ENCODE data around the gene NUDT15.

NUDT15 gene

DNA sequence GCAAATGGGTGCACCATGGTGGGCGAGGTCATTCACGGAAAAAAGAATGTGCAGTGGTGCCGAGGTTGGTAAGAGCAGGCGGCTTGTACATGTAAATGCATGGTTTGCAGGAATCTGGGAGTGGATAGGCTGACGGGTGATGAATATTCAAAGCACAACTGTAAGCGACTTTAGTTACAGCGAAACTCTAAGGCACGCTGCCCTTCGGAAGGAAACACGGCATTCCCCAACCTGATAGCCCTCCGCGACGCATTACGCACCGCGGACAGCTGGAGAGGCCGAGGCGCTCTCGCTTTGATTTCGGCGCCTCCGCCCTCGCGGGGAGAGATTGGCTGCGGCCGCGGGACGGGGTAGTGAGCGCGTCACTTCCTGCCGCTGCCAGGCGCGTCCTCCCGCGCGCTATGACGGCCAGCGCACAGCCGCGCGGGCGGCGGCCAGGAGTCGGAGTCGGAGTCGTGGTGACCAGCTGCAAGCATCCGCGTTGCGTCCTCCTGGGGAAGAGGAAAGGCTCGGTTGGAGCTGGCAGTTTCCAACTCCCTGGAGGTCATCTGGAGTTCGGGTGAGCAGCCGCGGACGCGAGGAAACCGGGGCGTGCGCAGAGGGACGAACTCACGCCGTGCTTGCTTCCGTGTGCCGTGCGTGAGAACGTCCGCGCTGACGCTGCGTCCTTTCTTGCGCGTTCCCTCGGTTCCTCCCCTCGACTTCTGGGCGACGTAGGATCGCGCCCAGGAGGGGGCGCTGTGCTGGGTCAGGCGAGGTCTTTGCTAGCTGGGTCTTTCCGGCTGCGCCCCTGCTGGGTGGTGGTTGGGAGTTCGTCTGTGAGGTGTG, at the start of gene NUDT15:
Gene NUDT15 (plus strand): TSS at position 381 of the 828 bp plus-strand sequence. CDS start 21 bp downstream, at position 402.
- TF ChIP-seq, protein P1, sequence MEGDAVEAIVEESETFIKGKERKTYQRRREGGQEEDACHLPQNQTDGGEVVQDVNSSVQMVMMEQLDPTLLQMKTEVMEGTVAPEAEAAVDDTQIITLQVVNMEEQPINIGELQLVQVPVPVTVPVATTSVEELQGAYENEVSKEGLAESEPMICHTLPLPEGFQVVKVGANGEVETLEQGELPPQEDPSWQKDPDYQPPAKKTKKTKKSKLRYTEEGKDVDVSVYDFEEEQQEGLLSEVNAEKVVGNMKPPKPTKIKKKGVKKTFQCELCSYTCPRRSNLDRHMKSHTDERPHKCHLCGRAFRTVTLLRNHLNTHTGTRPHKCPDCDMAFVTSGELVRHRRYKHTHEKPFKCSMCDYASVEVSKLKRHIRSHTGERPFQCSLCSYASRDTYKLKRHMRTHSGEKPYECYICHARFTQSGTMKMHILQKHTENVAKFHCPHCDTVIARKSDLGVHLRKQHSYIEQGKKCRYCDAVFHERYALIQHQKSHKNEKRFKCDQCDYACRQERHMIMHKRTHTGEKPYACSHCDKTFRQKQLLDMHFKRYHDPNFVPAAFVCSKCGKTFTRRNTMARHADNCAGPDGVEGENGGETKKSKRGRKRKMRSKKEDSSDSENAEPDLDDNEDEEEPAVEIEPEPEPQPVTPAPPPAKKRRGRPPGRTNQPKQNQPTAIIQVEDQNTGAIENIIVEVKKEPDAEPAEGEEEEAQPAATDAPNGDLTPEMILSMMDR (IDR thresholded peaks at IDR 0.05; ENCODE audit: borderline replicate concordance, insufficient read depth, low read depth, low read length): peak; percentile 98
- peak within 1 kb of the TSS; percentile 97 for H3K4me3 ChIP-seq (ENCODE audit: low read depth, low read length)

DNA sequence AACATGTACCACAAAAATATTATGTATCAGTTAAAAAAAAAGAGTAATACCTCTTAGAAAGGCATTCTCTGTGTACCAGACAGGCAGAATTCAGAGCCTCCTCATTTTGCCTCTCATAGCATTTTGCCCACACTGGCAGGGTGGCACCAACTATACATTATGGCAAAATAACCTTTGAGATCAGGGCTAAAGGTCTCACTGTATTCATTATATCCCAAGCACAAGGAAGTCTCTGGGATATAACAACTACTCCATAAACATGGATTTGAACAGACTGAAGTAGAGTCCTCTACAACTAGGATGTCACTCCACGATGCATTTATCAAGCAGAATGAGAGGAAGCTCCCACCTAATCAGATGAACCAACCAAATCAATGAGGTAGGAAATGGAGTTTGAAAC, 47.1 kb upstream of the NUDT15 start:
- TF ChIP-seq, protein P1 (IDR thresholded peaks at IDR 0.05; ENCODE audit: borderline replicate concordance, insufficient read depth, low read depth, low read length): no peak

DNA sequence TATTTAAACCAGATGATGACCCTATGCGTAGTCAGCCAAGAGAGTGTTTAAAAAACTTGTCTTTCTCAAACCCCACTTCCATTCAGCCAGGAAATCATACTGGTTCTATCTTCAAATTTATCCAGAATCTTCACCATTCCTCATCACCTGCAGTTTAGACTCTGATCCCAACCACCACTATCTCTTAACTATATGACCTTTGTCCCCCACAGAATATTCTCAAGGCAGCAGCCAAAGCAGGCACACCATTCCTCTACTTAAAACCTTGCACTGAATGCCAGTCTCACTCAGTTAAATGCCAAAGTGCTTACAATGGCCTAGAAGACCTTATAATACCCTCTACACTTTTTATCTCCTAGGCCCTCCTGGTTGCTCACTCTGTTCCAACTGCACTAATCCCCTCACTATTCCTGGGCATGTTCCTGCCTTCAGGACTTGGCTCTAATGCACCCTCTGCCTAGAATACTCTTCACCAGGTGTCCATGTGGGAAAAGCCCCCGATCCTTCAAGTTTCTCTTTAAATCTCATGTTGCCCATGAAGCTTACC, 46.5 kb upstream of the NUDT15 start:
- TF ChIP-seq, protein P1 (IDR thresholded peaks at IDR 0.05; ENCODE audit: borderline replicate concordance, insufficient read depth, low read depth, low read length): no peak
- H3K4me3 ChIP-seq (ENCODE audit: low read depth, low read length): no peak overlapping the region

More for the DNA sequence above, 47.1 kb upstream of the NUDT15 start:
- H3K4me3 ChIP-seq (ENCODE audit: low read depth, low read length): no peak overlapping the region

DNA sequence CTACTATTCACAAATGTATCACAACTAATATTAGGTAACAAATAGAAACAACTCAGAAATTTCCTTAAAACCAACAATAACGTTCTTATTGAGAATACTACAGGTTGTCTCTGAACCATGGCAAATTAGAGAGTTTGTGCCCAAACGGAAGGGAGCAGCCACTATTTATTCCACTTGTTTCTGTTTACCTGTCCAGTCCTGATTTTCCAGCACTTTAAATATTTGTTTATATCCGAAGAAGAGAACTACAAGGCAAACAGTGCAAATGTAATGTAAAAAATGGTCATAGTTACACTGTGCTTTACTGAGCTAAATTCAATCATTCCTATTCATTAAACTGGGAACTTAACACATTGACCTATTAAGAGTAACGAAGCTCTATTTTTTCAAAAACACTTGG, 45.7 kb upstream of the NUDT15 start:
- TF ChIP-seq, protein P1 (IDR thresholded peaks at IDR 0.05; ENCODE audit: borderline replicate concordance, insufficient read depth, low read depth, low read length): no peak
- H3K4me3 ChIP-seq (ENCODE audit: low read depth, low read length): no peak overlapping the region

DNA sequence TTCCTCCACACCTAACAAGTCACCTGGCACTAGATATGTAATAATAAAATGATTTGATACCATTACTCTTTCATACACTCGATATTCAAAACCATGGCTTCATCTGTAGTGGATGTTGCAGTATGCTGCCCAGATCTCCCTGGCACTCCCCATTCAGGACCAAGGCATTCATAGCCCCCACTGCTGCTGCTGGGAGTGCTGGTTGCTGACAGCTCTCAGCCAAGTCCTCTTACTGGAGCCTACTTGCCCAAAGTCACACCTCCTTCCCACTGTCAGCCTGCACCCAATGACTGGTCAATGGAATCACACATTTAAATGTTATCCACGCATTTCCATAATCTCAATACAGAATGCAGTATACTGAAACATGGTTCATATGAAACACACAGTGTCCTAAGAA, 40.1 kb upstream of the NUDT15 start:
- H3K4me3 ChIP-seq (ENCODE audit: low read depth, low read length): no peak overlapping the region
- TF ChIP-seq, protein P1 (IDR thresholded peaks at IDR 0.05; ENCODE audit: borderline replicate concordance, insufficient read depth, low read depth, low read length): no peak

DNA sequence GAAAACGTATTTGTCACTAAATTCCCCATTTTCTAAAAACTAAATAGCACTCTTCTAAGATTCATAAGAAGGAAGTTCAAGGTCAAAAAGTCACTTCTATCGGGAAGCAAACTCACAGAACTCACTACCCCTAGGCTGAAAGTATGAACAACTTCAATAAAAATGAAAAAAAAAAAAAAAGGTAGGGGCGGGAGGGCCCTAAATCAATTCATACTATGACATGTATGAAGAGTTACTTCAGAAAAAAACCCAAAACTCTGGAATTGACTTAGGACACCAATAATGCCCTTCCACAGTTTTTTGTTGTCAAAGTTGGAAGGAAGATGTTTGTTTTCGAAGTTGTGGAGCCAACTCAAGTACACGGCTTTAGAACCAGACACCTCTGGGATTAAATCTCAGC, 37.6 kb upstream of the NUDT15 start:
- TF ChIP-seq, protein P1 (IDR thresholded peaks at IDR 0.05; ENCODE audit: borderline replicate concordance, insufficient read depth, low read depth, low read length): no peak
- H3K4me3 ChIP-seq (ENCODE audit: low read depth, low read length): peak overlapping the region; percentile 83

Data from GM12875 (cell line).